ENCODE data around the gene UNC5C.

Gene UNC5C

DNA sequence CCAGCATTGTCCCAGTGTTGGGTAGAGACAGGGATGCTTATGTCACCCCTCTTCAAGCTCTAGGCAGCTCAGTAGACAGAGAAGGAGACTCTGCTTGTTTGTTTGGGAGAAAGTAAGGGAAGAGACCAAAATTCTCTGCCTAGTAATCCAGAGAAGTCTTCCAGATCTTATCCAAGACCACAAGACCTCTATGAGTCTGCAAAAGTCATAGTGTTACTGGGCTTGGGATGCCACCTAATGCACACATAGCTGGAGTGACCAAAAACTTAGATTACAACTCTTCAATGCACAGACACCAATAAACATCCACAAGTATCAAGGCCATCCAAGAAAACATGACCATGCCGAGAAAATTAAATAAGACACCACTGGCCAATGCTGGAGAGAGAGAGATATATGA, 205.5 kb downstream of the UNC5C start:
- no peaks in the 10 kb centered on the region for H3K27me3 ChIP-seq (ENCODE audit: control insufficient read depth, insufficient read depth, low read length)
- H3K27ac ChIP-seq (ENCODE audit: low read depth, low read length): no peak overlapping the region
- no peaks in the 10 kb centered on the region for H3K36me3 ChIP-seq (ENCODE audit: control insufficient read depth, insufficient read depth, low read length)
- no peaks in the 10 kb centered on the region for H3K4me1 ChIP-seq (ENCODE audit: control insufficient read depth, insufficient read depth, low read length)
- H3K4me3 ChIP-seq (ENCODE audit: low read depth, low read length): no peak overlapping the region
- no peak overlapping the region for H3K9ac ChIP-seq (ENCODE audit: low read depth, low read length)
- no peaks in the 10 kb centered on the region for H3K9me3 ChIP-seq (ENCODE audit: control insufficient read depth, insufficient read depth, low read length)

GRCh38 chr4:95340191-95340590, 208.6 kb downstream of the UNC5C start:
- Histone ChIP-seq H3K4me3 (ENCODE audit: low read depth, low read length) (no peak overlapping the region), H3K4me1 (ENCODE audit: control insufficient read depth, insufficient read depth, low read length) (no peaks in the 10 kb centered on the region), H3K9ac (ENCODE audit: low read depth, low read length) (no peak overlapping the region), H3K27ac (ENCODE audit: low read depth, low read length) (no peak overlapping the region), H3K9me3 (ENCODE audit: control insufficient read depth, insufficient read depth, low read length) (no peaks in the 10 kb centered on the region), H3K36me3 (ENCODE audit: control insufficient read depth, insufficient read depth, low read length) (no peaks in the 10 kb centered on the region), H3K27me3 (ENCODE audit: control insufficient read depth, insufficient read depth, low read length) (no peaks in the 10 kb centered on the region)

GRCh38 chr4:95325665-95326064, 223.1 kb downstream of the UNC5C start:
- no peak overlapping the region for H3K27ac ChIP-seq (ENCODE audit: low read depth, low read length)
- H3K27me3 ChIP-seq (ENCODE audit: control insufficient read depth, insufficient read depth, low read length): no peaks in the 10 kb centered on the region
- no peak overlapping the region for H3K9ac ChIP-seq (ENCODE audit: low read depth, low read length)
- no peaks in the 10 kb centered on the region; the same call in 1 of the 2 replicates for H3K9me3 ChIP-seq (ENCODE audit: control insufficient read depth, insufficient read depth, low read length)
- no peak overlapping the region for H3K4me3 ChIP-seq (ENCODE audit: low read depth, low read length)
- no peaks in the 10 kb centered on the region for H3K36me3 ChIP-seq (ENCODE audit: control insufficient read depth, insufficient read depth, low read length)
- H3K4me1 ChIP-seq (ENCODE audit: control insufficient read depth, insufficient read depth, low read length): no peaks in the 10 kb centered on the region

DNA sequence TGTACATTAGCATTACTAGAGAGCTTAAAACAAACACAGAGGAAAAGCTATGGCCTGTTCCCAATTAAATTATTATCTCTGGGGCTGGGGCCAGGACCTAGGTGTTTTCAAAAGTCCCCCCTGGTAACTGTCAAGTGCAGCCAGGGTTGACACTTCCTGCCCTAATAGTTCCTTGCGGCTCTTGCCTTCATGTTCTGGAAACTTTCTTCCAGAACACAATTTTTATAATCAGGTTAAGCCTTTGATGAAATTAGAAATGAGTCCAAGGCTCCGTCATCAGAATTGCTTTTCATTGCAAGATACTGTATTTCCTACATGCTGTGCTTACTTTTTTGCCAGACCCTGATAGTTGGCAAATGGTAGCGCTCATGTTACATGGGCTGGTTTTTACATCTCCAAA, 229.6 kb downstream of the UNC5C start:
- H3K36me3 ChIP-seq (ENCODE audit: control insufficient read depth, insufficient read depth, low read length): no peaks in the 10 kb centered on the region
- H3K9me3 ChIP-seq (ENCODE audit: control insufficient read depth, insufficient read depth, low read length): no peaks in the 10 kb centered on the region; the same call in 1 of the 2 replicates
- no peak overlapping the region for H3K27ac ChIP-seq (ENCODE audit: low read depth, low read length)
- no peak overlapping the region for H3K9ac ChIP-seq (ENCODE audit: low read depth, low read length)
- no peaks in the 10 kb centered on the region for H3K4me1 ChIP-seq (ENCODE audit: control insufficient read depth, insufficient read depth, low read length)
- no peaks in the 10 kb centered on the region for H3K27me3 ChIP-seq (ENCODE audit: control insufficient read depth, insufficient read depth, low read length)
- H3K4me3 ChIP-seq (ENCODE audit: low read depth, low read length): no peak overlapping the region

GRCh38 chr4:95318483-95318882, 230.3 kb downstream of the UNC5C start:
- no peak overlapping the region for H3K9ac ChIP-seq (ENCODE audit: low read depth, low read length)
- no peaks in the 10 kb centered on the region for H3K4me1 ChIP-seq (ENCODE audit: control insufficient read depth, insufficient read depth, low read length)
- H3K36me3 ChIP-seq (ENCODE audit: control insufficient read depth, insufficient read depth, low read length): no peaks in the 10 kb centered on the region
- H3K9me3 ChIP-seq (ENCODE audit: control insufficient read depth, insufficient read depth, low read length): no peaks in the 10 kb centered on the region
- no peaks in the 10 kb centered on the region for H3K27me3 ChIP-seq (ENCODE audit: control insufficient read depth, insufficient read depth, low read length)
- H3K4me3 ChIP-seq (ENCODE audit: low read depth, low read length): no peak overlapping the region
- no peak overlapping the region for H3K27ac ChIP-seq (ENCODE audit: low read depth, low read length)

GRCh38 chr4:95318044-95318443, 230.7 kb downstream of the UNC5C start:
- no peak overlapping the region for H3K9ac ChIP-seq (ENCODE audit: low read depth, low read length)
- no peaks in the 10 kb centered on the region for H3K27me3 ChIP-seq (ENCODE audit: control insufficient read depth, insufficient read depth, low read length)
- H3K4me3 ChIP-seq (ENCODE audit: low read depth, low read length): no peak overlapping the region
- no peak overlapping the region for H3K27ac ChIP-seq (ENCODE audit: low read depth, low read length)
- no peaks in the 10 kb centered on the region for H3K4me1 ChIP-seq (ENCODE audit: control insufficient read depth, insufficient read depth, low read length)
- no peaks in the 10 kb centered on the region for H3K9me3 ChIP-seq (ENCODE audit: control insufficient read depth, insufficient read depth, low read length)
- H3K36me3 ChIP-seq (ENCODE audit: control insufficient read depth, insufficient read depth, low read length): no peaks in the 10 kb centered on the region

GRCh38 chr4:95317085-95317793, 231.5 kb downstream of the UNC5C start:
- no peaks in the 10 kb centered on the region for H3K36me3 ChIP-seq (ENCODE audit: control insufficient read depth, insufficient read depth, low read length)
- no peak overlapping the region for H3K9ac ChIP-seq (ENCODE audit: low read depth, low read length)
- H3K27ac ChIP-seq (ENCODE audit: low read depth, low read length): no peak overlapping the region
- no peaks in the 10 kb centered on the region for H3K27me3 ChIP-seq (ENCODE audit: control insufficient read depth, insufficient read depth, low read length)
- H3K4me1 ChIP-seq (ENCODE audit: control insufficient read depth, insufficient read depth, low read length): no peaks in the 10 kb centered on the region
- no peaks in the 10 kb centered on the region for H3K9me3 ChIP-seq (ENCODE audit: control insufficient read depth, insufficient read depth, low read length)
- no peak overlapping the region for H3K4me3 ChIP-seq (ENCODE audit: low read depth, low read length)

GRCh38 chr4:95314573-95314972, 234.2 kb downstream of the UNC5C start:
- no peak overlapping the region for H3K27ac ChIP-seq (ENCODE audit: low read depth, low read length)

GRCh38 chr4:95304898-95305297, 243.9 kb downstream of the UNC5C start:
- Histone ChIP-seq H3K4me1 (ENCODE audit: control insufficient read depth, insufficient read depth, low read length) (peaks cover 11% of the 10 kb centered on the region; the same call in 1 of the 2 replicates), H3K9ac (ENCODE audit: low read depth, low read length) (no peak overlapping the region), H3K36me3 (ENCODE audit: control insufficient read depth, insufficient read depth, low read length) (no peaks in the 10 kb centered on the region), H3K27ac (ENCODE audit: low read depth, low read length) (peak overlapping the region; percentile 7), H3K9me3 (ENCODE audit: control insufficient read depth, insufficient read depth, low read length) (no peaks in the 10 kb centered on the region), H3K4me3 (ENCODE audit: low read depth, low read length) (no peak overlapping the region), H3K27me3 (ENCODE audit: control insufficient read depth, insufficient read depth, low read length) (no peaks in the 10 kb centered on the region)

More at GRCh38 chr4:95314573-95314972, 234.2 kb downstream of the UNC5C start:
- no peak overlapping the region for H3K9ac ChIP-seq (ENCODE audit: low read depth, low read length)
- H3K36me3 ChIP-seq (ENCODE audit: control insufficient read depth, insufficient read depth, low read length): no peaks in the 10 kb centered on the region
- no peaks in the 10 kb centered on the region for H3K27me3 ChIP-seq (ENCODE audit: control insufficient read depth, insufficient read depth, low read length)
- H3K4me3 ChIP-seq (ENCODE audit: low read depth, low read length): no peak overlapping the region
- H3K9me3 ChIP-seq (ENCODE audit: control insufficient read depth, insufficient read depth, low read length): no peaks in the 10 kb centered on the region
- H3K4me1 ChIP-seq (ENCODE audit: control insufficient read depth, insufficient read depth, low read length): no peaks in the 10 kb centered on the region

DNA sequence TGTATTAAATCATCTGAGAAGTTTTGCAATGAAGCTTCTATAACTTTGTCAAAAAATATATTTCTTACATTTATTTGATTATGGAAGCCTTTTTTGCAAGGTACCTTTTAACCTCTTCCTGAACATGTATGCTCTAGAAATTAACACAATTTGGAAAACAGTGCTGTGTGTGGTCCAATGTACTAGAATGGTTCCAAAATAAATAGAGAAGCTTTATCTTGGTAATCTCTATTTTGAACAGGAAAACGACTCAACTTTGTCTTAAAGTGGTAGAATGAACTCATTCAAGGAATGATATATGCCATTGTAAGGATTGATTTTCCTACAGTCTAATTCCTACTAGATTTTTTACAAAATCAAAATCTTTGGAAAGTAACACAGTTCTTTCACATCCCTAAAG, 248.5 kb downstream of the UNC5C start:
- no peaks in the 10 kb centered on the region for H3K9me3 ChIP-seq (ENCODE audit: control insufficient read depth, insufficient read depth, low read length)
- H3K27ac ChIP-seq (ENCODE audit: low read depth, low read length): no peak overlapping the region
- H3K9ac ChIP-seq (ENCODE audit: low read depth, low read length): no peak overlapping the region

DNA sequence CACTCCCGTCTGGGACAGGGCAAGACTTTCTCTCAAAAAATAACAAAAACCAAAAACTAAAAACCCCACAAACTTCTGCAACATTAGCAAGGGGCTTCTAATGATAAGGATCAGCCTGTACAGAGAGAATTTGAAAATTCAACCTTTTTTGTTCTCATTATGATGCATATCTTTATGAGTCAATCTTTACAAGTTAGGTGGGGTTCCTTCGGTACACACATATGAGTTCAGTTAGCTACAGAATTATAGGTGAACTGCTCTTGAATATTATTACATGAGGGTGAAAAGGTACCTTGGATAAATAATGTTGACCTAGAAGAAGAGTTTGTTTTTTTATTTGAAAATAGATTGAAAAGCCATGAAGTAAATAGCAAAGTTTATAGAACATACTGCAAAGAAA, 252.7 kb downstream of the UNC5C start:
- no peak overlapping the region for H3K9ac ChIP-seq (ENCODE audit: low read depth, low read length)
- no peaks in the 10 kb centered on the region for H3K4me1 ChIP-seq (ENCODE audit: control insufficient read depth, insufficient read depth, low read length)
- no peak overlapping the region for H3K27ac ChIP-seq (ENCODE audit: low read depth, low read length)
- H3K36me3 ChIP-seq (ENCODE audit: control insufficient read depth, insufficient read depth, low read length): no peaks in the 10 kb centered on the region
- no peak overlapping the region for H3K4me3 ChIP-seq (ENCODE audit: low read depth, low read length)
- H3K27me3 ChIP-seq (ENCODE audit: control insufficient read depth, insufficient read depth, low read length): no peaks in the 10 kb centered on the region
- H3K9me3 ChIP-seq (ENCODE audit: control insufficient read depth, insufficient read depth, low read length): no peaks in the 10 kb centered on the region

More for the DNA sequence above, 248.5 kb downstream of the UNC5C start:
- peaks cover 8% of the 10 kb centered on the region; the same call in 1 of the 2 replicates for H3K4me1 ChIP-seq (ENCODE audit: control insufficient read depth, insufficient read depth, low read length)
- no peak overlapping the region for H3K4me3 ChIP-seq (ENCODE audit: low read depth, low read length)
- no peaks in the 10 kb centered on the region for H3K27me3 ChIP-seq (ENCODE audit: control insufficient read depth, insufficient read depth, low read length)
- H3K36me3 ChIP-seq (ENCODE audit: control insufficient read depth, insufficient read depth, low read length): no peaks in the 10 kb centered on the region
